ENCODE measurements around the gene BACE1-AS.

DNA sequence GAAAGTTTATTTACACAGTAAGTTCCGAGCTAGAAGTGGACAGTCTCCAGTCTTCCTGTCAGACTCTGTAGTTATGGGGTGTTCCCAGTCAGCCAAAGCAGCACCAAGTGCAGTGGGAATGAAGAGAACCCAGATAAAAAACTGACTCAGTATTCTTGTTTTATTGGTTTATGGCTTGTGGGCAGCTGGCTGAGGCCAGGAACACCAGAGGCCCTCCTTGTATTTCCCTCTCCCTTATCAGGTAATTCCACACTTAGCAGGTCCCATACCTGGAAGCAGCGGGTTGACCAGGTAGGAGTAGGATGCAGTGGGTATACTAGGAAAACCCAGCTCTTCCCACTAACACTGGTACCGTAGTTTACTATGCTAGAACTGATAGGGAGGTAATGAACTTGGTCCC is 3.5 kb upstream of the BACE1-AS start:
- TF ChIP-seq, protein P1, sequence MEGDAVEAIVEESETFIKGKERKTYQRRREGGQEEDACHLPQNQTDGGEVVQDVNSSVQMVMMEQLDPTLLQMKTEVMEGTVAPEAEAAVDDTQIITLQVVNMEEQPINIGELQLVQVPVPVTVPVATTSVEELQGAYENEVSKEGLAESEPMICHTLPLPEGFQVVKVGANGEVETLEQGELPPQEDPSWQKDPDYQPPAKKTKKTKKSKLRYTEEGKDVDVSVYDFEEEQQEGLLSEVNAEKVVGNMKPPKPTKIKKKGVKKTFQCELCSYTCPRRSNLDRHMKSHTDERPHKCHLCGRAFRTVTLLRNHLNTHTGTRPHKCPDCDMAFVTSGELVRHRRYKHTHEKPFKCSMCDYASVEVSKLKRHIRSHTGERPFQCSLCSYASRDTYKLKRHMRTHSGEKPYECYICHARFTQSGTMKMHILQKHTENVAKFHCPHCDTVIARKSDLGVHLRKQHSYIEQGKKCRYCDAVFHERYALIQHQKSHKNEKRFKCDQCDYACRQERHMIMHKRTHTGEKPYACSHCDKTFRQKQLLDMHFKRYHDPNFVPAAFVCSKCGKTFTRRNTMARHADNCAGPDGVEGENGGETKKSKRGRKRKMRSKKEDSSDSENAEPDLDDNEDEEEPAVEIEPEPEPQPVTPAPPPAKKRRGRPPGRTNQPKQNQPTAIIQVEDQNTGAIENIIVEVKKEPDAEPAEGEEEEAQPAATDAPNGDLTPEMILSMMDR (IDR thresholded peaks at IDR 0.05; ENCODE audit: low read length) = no peak
- no peak for TF ChIP-seq EZH2 (optimal IDR thresholded peaks at IDR 0.05; ENCODE audit: low read depth, low read length)

All from MM.1S (cell line).